BE2C (cell line): Measurements from ENCODE around the gene SMOC1.

Source experiments
- DNase-seq: peaks from one replicate; pipeline ENCODE4 v3.0.0-alpha.2; 2020
- H3K27me3 ChIP-seq: fragments of 250-450 bp; sonication (Bioruptor Pico); 2 replicates; pipeline ENCODE4 v1.5.1; 2020; ENCODE audit warnings: mild to moderate bottlenecking
- H3K36me3 ChIP-seq: fragments of 250-450 bp; sonication (Bioruptor Pico); 2 replicates; pipeline ENCODE4 v1.5.1; 2020; ENCODE audit warnings: mild to moderate bottlenecking
- H3K4me1 ChIP-seq: fragments of 250-450 bp; sonication (Bioruptor Pico); 2 replicates; pipeline ENCODE4 v1.5.1; 2020
- H3K4me3 ChIP-seq: 2 replicates; pipeline ENCODE4 v1.5.1; 2011; ENCODE audit warnings: low read depth, low read length
- H3K9me3 ChIP-seq: fragments of 250-450 bp; sonication (Bioruptor Pico); 2 replicates; pipeline ENCODE4 v1.5.1; 2020
- CTCF ChIP-seq: IDR thresholded peaks from 2 replicates; pipeline ENCODE4 v1.5.1; 2012; ENCODE audit warnings: mild to moderate bottlenecking, low read depth, low read length

SMOC1 gene

GRCh38 chr14:70020352-70021170 is 141.3 kb downstream of the SMOC1 start:
- H3K9me3 ChIP-seq = no peaks in the 10 kb centered on the region
- no peak for TF ChIP-seq CTCF
- no peaks in the 10 kb centered on the region for H3K4me1 ChIP-seq
- no peaks in the 10 kb centered on the region for H3K36me3 ChIP-seq
- H3K4me3 ChIP-seq = no peak overlapping the region
- DNase-seq = no peak
- peaks cover 20% of the 10 kb centered on the region for H3K27me3 ChIP-seq

- Histone ChIP-seq H3K27me3 (peaks cover 11% of the 10 kb centered on the region), H3K9me3 (no peaks in the 10 kb centered on the region), H3K36me3 (no peaks in the 10 kb centered on the region), H3K4me3 (no peak overlapping the region), H3K4me1 (no peaks in the 10 kb centered on the region)
- DNase-seq = no peak
- no peak for TF ChIP-seq CTCF
These were observed 142.5 kb downstream of the SMOC1 start for GRCh38 chr14:70021548-70022220.

- peaks cover 6% of the 10 kb centered on the region for H3K27me3 ChIP-seq
- H3K4me1 ChIP-seq = no peaks in the 10 kb centered on the region
- no peaks in the 10 kb centered on the region for H3K36me3 ChIP-seq
- no peak overlapping the region for H3K4me3 ChIP-seq
- H3K9me3 ChIP-seq = no peaks in the 10 kb centered on the region
- DNase-seq = no peak
- no peak for TF ChIP-seq CTCF
These were observed 143.7 kb downstream of the SMOC1 start for GRCh38 chr14:70022771-70023445.

GRCh38 chr14:70023871-70024270 is 144.7 kb downstream of the SMOC1 start:
- Histone ChIP-seq H3K36me3 (no peaks in the 10 kb centered on the region), H3K27me3 (peaks cover 9% of the 10 kb centered on the region), H3K4me3 (no peak overlapping the region), H3K9me3 (no peaks in the 10 kb centered on the region), H3K4me1 (no peaks in the 10 kb centered on the region)
- no peak for TF ChIP-seq CTCF
- DNase-seq = no peak

GRCh38 chr14:70027785-70028428 is 148.7 kb downstream of the SMOC1 start:
- peak; percentile 91 for TF ChIP-seq CTCF
- Histone ChIP-seq H3K27me3 (peaks cover 13% of the 10 kb centered on the region), H3K4me1 (no peaks in the 10 kb centered on the region), H3K36me3 (no peaks in the 10 kb centered on the region), H3K9me3 (no peaks in the 10 kb centered on the region), H3K4me3 (no peak overlapping the region)
- DNase-seq = peak; percentile 83
